ES-I3 (cell line): ENCODE data around the gene NET1.
"Not testable (repeated sequence)": the region's sequence is repeated elsewhere in the genome, so short reads cannot be mapped to it uniquely, and the experiment has no call there.

Experiments used
- H3K36me3 ChIP-seq: 2 replicates; pipeline ENCODE4 v1.6.1; 2013; ENCODE audit warnings: mild to moderate bottlenecking, low read length, control low read depth, moderate library complexity; ENCODE audit not compliant: insufficient read depth
- H3K4me1 ChIP-seq: 2 replicates; pipeline ENCODE4 v1.6.1; 2013; ENCODE audit warnings: mild to moderate bottlenecking, control low read depth, low read length; ENCODE audit not compliant: insufficient read depth
- H3K9ac ChIP-seq: 2 replicates; pipeline ENCODE4 v1.6.1; 2013; ENCODE audit warnings: low read depth, mild to moderate bottlenecking, low read length, moderate library complexity
- H3K9me3 ChIP-seq: 2 replicates; pipeline ENCODE4 v1.6.1; 2013; ENCODE audit warnings: mild to moderate bottlenecking, low read length, moderate library complexity; ENCODE audit not compliant: control insufficient read depth, insufficient read depth

The NET1 gene, protein sequence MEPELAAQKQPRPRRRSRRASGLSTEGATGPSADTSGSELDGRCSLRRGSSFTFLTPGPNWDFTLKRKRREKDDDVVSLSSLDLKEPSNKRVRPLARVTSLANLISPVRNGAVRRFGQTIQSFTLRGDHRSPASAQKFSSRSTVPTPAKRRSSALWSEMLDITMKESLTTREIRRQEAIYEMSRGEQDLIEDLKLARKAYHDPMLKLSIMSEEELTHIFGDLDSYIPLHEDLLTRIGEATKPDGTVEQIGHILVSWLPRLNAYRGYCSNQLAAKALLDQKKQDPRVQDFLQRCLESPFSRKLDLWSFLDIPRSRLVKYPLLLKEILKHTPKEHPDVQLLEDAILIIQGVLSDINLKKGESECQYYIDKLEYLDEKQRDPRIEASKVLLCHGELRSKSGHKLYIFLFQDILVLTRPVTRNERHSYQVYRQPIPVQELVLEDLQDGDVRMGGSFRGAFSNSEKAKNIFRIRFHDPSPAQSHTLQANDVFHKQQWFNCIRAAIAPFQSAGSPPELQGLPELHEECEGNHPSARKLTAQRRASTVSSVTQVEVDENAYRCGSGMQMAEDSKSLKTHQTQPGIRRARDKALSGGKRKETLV

DNA sequence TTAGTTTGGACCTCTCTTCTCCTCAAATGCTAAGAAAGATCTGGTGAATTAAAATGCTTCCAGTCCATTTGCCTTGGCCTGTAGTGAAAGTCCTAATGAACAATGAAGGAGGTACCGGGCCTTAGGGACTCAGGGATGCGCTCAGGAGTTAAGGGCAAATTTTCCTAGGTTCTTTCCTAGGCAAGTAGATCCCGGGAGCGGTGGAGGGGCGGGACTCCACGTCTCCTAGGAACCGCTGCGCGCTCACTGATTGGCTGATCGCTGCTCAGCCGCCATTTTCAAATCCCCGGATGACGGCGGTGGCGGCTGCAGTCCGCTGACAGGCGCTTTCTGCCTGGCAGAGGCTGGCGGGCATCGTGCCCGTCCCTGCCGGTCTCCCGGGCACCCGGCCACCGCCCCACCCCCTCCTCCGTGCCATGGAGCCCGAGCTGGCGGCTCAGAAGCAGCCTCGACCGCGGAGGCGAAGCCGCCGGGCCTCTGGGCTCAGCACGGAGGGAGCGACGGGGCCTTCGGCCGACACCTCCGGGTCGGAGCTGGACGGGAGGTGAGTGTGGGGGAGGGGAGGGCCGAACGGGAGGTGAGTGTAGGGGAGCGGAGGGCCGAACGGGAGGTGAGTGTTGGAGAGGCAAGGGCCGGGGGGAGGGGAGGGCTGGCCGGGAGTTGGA, at the start of gene NET1:
Gene NET1 (plus strand): TSS at position 281 of the 665 bp plus-strand sequence. CDS start 136 bp downstream, at position 417.
- no peaks in the 10 kb centered on the region for H3K4me1 ChIP-seq
- H3K9me3 ChIP-seq, result no peaks in the 10 kb centered on the region; the same call in 1 of the 2 replicates
- peak within 1 kb of the TSS; percentile 76 for H3K9ac ChIP-seq
- no peaks in the 10 kb centered on the region for H3K36me3 ChIP-seq

- H3K9ac ChIP-seq, result no peak overlapping the region
These were observed 49.5 kb upstream of the NET1 start for GRCh38 chr10:5362873-5363272.

DNA sequence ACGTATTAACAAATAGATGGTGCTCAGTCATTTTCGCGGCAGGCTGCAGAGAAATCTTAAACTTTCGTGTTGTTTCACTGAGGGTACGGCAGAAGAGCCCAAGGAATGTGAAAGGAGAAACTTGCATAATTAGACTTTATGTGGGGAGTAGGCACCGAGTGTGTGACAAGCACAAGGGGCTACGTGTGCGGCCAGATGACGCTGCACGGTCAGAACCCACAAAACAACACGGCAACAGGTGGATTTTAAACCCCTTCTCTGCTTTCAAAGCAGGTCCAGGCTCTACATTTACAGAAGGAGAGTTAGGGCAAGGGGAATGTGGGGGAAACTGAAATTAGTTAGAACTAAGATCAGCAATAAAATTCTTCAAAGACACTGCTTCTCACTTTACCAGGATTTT, 48.0 kb upstream of the NET1 start:
- Histone ChIP-seq H3K4me1 (no peaks in the 10 kb centered on the region), H3K36me3 (no peaks in the 10 kb centered on the region), H3K9me3 (no peaks in the 10 kb centered on the region), H3K9ac (no peak overlapping the region)

More at GRCh38 chr10:5362873-5363272, 49.5 kb upstream of the NET1 start:
- H3K4me1 ChIP-seq, result no peaks in the 10 kb centered on the region
- H3K36me3 ChIP-seq, result no peaks in the 10 kb centered on the region
- no peaks in the 10 kb centered on the region for H3K9me3 ChIP-seq

- no peaks in the 10 kb centered on the region for H3K9me3 ChIP-seq
- no peaks in the 10 kb centered on the region for H3K4me1 ChIP-seq
These were observed 47.4 kb upstream of the NET1 start, which contains the start of gene UCN3 for GRCh38 chr10:5364890-5365338. Gene UCN3 (plus strand): TSS chr10:5364966. CDS start chr10:5373721, 8,755 bp downstream.

DNA sequence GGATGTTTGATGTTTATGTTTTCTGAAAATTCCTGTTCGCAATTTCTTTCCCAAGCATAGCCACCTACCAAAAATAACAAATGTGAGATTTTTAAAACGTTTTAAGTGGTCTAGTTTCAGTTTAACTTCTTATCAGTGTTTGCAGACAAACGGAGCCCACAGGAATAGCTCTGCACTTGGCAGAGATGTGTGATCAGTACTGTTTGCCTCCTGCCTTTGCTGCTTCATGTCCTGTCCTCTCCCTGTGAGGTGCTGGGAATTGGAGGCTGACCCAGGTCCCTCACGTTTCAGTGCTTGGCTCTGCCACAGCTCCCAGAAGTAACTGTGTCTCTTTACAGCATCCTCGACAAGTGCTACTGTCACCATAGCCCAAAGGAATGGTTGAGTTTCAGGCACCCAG, 46.4 kb upstream of the NET1 start:
- Histone ChIP-seq H3K9ac (no peak overlapping the region), H3K36me3 (no peaks in the 10 kb centered on the region), H3K9me3 (no peaks in the 10 kb centered on the region), H3K4me1 (no peaks in the 10 kb centered on the region)

More at GRCh38 chr10:5364890-5365338, 47.4 kb upstream of the NET1 start, which contains the start of gene UCN3:
- Histone ChIP-seq H3K36me3 (no peaks in the 10 kb centered on the region), H3K9ac (no peak within 1 kb of the TSS)

DNA sequence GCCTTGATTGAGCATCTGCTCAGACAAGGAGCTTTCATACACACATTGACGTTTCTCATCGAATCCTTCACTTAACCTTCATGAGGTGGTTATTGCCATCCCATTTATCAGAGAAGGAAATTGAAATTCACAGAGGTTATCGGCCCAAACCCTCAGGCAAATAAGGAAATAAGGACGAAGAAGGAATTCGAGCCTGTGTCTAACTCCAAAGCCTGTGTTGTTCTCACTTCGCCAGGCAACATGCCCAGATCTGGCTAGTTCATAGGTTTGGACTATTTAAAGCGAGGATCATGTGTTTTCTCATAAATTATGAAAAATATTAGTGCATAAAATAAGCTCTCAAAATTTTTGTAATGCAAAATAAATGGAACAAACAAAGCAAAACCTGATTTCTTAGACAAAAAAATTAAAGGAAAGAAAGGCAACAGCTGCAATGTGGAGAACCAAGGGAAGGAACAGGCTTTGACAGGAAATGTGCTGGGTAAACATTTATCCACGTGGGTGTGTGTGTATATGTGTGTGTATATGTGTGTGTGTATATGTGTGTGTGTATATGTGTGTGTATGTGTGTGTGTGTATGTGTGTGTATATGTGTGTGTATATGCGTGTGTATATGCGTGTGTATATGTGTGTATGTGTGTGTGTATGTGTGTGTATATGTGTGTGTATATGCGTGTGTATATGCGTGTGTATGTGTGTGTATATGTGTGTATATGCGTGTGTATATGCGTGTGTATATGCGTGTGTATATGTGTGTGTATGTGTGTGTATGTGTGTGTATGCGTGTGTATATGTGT, 42.8 kb upstream of the NET1 start:
- Histone ChIP-seq H3K9ac (no peak overlapping the region), H3K9me3 (no peaks in the 10 kb centered on the region), H3K36me3 (no peaks in the 10 kb centered on the region), H3K4me1 (no peaks in the 10 kb centered on the region)

DNA sequence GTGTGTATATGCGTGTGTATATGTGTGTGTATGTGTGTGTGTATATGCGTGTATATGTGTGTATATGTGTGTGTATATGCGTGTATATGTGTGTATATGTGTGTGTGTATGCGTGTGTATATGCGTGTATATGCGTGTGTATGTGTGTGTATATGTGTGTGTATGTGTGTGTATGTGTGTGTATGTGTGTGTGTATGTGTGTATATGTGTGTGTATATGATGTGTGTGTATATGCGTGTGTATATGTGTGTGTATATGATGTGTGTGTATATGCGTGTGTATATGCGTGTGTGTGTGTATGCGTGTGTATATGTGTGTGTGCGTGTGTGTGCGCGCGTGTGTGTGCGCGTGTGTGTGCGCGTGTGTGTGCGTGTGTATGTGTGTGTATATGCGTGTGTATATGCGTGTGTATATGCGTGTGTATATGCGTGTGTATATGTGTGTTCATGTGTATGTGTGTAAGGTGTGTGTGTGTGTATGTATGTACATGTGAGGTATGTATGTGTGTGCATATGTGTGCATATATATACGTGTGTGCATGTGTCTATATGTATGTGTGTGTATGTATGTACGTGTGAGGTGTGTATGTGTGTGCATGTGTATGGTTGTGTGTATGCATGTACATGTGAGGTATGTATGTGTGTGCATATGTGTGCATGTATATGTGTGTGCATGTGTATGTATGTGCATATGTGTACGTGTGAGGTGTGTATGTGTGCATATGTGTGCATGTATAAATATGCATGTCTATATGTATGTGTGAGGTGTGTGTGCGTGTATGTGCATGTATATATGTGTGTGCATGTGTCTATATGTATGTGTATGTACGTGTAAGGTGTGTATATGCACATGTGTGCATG, 41.6 kb upstream of the NET1 start:
- no peaks in the 10 kb centered on the region for H3K4me1 ChIP-seq
- H3K9me3 ChIP-seq, result no peaks in the 10 kb centered on the region
- no peak overlapping the region for H3K9ac ChIP-seq
- H3K36me3 ChIP-seq, result no peaks in the 10 kb centered on the region

GRCh38 chr10:5373307-5373706, 39.0 kb upstream of the NET1 start:
- Histone ChIP-seq H3K4me1 (no peaks in the 10 kb centered on the region), H3K9me3 (no peaks in the 10 kb centered on the region), H3K9ac (no peak overlapping the region), H3K36me3 (no peaks in the 10 kb centered on the region)

DNA sequence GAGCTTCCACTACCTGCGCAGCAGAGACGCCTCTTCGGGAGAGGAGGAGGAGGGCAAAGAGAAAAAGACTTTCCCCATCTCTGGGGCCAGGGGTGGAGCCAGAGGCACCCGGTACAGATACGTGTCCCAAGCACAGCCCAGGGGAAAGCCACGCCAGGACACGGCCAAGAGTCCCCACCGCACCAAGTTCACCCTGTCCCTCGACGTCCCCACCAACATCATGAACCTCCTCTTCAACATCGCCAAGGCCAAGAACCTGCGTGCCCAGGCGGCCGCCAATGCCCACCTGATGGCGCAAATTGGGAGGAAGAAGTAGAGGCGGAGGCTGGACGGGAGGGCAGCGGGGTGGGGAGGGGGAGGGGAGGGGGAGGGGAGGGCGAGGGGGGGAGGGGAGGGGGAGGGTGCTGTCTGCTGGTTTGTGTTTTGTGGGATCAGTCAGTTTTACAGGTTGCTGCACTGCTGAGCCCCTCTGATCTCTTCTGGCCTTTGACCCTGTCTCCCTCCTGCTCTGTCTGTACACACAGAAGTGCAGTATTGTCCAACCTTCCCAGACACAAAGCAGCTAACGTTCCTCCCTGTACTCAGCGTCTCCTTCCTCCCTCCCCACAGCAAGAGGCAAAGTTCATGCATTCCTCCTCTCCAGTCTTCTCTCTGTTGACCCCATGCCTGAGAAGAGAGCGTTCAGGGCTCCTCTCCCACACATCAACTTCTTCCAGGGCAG, 38.3 kb upstream of the NET1 start:
- no peak overlapping the region for H3K9ac ChIP-seq

DNA sequence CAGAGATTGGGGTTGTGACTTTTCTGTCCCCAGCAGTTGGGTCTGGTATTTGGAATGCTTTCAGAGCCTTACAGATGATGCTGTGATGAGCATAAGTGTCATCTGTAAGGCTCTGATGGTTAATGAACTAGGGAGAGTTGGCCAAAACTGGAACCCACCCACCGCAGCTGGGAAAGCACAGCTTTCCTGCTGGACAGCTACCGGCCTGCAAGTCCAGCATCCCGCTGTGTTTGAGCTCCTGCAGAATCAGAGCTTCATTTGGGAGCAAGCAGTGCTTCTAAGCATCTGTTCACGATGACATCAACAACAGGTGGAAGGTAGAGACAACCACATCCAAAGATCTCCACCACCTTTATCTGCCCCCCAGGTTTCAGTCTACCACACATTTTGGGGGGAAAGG, 35.9 kb upstream of the NET1 start:
- Histone ChIP-seq H3K4me1 (no peaks in the 10 kb centered on the region), H3K9me3 (no peaks in the 10 kb centered on the region), H3K36me3 (no peaks in the 10 kb centered on the region), H3K9ac (no peak overlapping the region)

More for the DNA sequence above, 38.3 kb upstream of the NET1 start:
- Histone ChIP-seq H3K9me3 (no peaks in the 10 kb centered on the region), H3K4me1 (no peaks in the 10 kb centered on the region), H3K36me3 (no peaks in the 10 kb centered on the region)

DNA sequence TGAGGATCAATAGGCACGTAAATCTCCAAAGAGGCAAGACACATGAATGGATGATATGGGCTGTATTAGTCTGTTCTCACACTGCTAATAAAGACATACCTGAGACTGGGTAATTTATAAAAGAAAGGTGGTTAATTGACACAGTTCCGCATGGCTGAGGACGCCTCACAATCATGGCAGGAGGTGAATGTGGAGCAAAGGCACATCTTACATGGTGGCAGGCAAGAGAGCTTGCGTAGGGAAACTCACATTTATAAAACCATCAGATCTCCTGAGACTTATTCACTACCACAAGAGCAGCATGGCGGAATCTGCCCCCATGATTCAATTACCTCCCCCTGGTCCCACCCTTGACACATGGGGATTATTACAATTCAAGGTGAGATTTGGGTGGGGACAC, 33.2 kb upstream of the NET1 start:
- not testable (repeated sequence) for H3K36me3 ChIP-seq, H3K4me1 ChIP-seq, H3K9me3 ChIP-seq, H3K9ac ChIP-seq

- H3K36me3 ChIP-seq, H3K4me1 ChIP-seq, H3K9ac ChIP-seq, H3K9me3 ChIP-seq: not testable (repeated sequence)
These were observed 32.0 kb upstream of the NET1 start for GRCh38 chr10:5380395-5380794.

- Histone ChIP-seq H3K4me1 (no peaks in the 10 kb centered on the region), H3K9me3 (0 out of 2 replicates have a peak, but pooled peaks cover 2% of the 10 kb centered on the region)
These were observed 31.2 kb upstream of the NET1 start for GRCh38 chr10:5381187-5381586.

More at GRCh38 chr10:5381187-5381586, 31.2 kb upstream of the NET1 start:
- Histone ChIP-seq H3K36me3 (peaks cover 3% of the 10 kb centered on the region; the same call in 1 of the 2 replicates), H3K9ac (no peak overlapping the region)
